CD4-positive, alpha-beta T cell treated with Interleukin-4 for 1 hour (primary cell): ENCODE measurements around the gene GLB1L2.

Source experiments
- DNase-seq, 2 donors: peaks; one replicate each; pipeline ENCODE4 v3.0.0-alpha.2; 2020 to 2022

Gene GLB1L2

DNA sequence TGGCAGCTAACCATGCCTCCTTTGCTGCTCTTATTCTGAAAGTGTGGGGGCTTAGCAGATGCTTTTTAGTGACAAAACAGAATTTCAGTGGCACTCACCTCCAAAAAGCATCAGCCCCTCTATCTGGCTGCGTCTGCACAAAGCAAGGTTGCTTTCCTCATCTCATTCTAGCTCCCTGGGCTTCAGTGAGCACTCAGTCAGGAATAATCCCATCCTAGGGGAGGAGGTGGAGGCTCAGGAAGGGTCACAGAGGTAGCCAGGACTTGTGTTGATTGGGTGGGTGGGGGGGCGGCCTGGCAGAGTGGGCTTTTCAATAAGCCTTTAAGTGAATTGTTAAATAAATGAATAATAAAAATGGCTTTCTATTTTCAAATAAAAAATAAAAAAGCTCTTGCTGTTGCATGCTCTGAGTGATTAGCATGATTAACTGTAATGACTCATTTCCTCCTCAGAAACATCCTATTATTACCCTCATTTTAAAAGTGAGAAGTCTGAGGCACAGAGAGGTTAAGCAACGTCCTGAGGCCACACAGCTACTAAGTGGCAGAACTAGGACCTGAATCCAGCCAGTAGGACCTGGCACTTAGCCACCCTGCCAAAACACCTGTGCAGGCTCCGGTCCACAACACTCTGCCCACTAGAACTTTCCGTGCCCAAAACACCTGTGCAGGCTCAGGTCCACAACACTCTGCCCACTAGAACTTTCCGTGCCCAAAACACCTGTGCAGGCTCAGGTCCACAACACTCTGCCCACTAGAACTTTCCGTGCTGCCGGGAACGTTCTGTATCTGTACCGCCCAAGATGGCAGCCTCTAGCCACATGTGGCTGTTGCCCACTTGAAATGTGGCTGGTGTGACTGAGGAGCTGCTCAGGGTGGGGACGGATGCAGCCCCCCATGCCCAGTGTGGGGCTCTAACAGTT, 74.7 kb downstream of the GLB1L2 start:
- peak in 1 of 2 donors; percentile 20 for DNase-seq

DNA sequence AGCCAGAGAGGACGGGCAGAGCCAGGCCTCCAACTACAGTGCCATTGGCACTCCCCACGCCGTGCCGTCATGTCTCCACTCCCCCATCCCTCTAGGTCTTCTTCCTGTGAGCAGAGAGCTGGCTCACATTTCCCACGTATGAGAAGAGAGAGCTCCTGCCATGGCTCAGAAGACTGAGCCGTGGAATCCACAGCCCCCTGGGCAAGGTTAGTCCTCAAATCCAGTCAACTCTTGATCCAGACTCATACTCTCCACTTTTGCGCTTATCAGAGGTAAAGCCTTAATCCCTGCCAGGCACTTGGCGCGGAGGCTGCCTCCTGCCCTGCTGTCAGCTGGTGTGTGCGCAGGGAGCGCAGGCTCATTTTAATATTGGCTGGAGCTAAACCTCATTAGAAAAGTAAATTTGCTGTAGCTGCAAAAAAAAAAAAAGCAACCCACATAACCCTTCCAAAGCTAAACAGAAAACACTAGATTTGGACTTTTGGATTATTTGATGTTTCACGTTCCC, 75.6 kb downstream of the GLB1L2 start:
- no peak for DNase-seq

DNA sequence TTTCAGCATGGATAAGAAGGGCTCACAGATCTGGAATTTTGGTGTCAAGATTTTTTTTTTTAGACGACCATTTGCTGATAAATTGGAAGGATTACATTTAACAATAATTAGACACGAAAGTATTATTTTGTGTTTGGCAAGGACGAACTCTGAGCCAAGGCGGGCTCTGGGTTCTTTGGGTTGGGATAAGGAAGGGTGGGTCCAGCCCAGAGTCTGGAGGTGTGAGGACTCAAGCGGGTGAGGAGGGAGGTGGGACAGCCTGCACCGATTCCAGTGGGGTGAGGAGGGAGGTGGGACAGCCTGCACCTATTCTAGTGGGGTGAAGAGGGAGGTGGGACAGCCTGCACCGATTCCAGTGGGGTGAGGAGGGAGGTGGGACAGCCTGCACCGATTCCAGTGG, 76.1 kb downstream of the GLB1L2 start:
- DNase-seq: no peak

DNA sequence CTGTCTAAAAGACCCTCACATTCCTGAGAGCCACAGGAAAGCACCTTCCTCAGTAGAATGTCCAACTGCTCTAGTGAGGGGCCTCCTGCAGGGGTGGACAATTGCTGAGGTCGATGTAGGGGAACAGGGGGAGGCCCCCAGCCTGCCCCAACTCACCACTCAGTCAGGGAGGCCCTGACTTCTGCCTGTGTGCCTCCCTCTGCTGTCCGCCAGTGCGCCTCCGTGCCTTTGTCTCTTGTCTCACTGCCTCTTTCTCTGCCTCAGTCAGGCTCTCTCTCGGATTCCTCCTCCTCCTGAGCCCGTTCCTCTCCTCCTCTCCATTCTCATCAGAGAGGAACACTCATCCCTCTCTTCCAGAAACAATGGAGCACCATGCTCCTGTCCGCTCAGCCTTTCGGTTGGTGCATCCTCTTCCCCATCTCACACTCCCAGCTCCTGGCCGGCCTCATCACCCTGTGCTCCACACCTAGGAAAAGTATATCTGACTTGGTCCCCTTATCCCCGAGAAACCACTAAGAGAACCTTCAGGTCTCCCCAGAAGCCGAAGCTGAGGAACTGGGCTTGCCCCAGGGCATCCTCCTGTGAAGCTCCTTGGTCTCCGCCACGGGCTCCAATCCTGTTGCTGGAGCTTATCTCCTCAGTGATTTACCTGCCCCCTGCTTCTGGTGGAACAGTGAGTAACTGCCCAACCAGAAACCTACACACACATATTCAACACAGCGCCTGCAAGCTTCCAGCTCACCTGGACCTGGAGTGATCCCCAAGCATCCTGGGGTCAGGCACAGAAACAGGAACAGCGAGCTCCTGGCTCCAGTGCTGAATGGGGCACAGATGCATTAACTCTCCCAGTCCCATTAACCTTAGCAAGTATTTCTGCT, 78.0 kb downstream of the GLB1L2 start:
- no peak for DNase-seq

DNA sequence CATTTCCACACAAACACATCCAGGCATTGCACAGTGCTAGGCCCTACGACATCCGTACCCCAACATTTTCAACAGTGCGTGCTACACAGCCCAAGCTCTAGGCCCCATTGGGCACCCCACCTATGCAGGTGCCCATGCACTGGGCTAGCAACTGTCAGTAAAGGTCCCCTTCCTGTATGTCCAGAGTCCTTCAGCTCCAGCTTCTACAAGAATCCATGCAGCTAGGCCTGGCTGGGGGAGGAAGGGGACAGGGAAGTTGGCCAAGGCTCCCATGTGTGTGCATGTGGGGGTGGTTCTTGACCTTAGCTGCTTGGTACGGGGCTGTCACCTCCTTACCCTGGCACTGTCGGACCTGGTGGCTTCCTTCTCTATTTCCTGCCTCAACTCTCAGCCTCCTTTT, 79.0 kb downstream of the GLB1L2 start:
- DNase-seq: no peak

DNA sequence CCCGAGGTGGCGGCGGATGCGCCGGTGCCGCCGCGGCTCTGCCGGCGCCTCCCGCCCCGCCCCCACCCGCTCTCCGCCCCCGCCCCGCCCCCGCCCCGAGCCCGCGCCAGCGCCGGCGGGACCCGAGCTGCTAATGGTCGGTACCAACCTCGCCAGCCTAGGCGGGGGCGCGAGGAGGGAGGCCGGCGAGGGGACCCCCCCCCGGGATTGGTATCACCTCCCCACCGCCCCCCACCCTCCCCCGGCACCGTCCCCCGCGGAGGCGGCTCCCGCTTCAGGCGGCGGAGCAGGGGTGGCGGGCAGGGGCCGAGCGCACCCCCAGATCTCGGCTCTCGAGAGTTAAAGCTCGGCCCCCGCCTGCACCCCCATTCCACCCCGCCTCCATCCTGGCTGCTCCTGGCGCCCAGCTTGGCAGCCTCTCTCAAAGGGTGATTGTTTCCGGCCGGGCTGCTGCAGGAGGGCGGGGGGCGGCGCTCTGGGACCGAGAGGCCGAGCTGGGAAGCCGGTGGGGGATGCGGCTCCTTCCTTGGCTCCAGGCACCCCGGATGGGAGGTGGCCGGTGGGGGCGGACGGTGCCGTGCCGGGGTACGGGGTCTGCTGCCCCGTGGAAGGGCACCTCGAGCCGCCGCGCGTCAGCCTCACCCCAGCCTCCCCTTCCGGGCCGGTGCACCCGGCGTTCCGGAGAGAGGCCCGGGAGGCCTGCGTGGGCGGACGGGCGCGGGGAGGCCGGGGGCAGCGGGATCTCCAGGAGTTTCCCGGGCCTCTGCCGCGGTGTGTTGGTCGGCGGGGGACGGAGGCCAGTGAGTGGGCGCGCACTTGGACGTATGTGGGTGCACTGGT, 80.6 kb downstream of the GLB1L2 start, which contains the start of gene B3GAT1:
TSS of gene B3GAT1 (minus strand) at position 40 of the 840 bp plus-strand sequence. CDS start 24,583 bp downstream, outside the sequence.
- DNase-seq: peak in 1 of 2 donors; percentile 15

DNA sequence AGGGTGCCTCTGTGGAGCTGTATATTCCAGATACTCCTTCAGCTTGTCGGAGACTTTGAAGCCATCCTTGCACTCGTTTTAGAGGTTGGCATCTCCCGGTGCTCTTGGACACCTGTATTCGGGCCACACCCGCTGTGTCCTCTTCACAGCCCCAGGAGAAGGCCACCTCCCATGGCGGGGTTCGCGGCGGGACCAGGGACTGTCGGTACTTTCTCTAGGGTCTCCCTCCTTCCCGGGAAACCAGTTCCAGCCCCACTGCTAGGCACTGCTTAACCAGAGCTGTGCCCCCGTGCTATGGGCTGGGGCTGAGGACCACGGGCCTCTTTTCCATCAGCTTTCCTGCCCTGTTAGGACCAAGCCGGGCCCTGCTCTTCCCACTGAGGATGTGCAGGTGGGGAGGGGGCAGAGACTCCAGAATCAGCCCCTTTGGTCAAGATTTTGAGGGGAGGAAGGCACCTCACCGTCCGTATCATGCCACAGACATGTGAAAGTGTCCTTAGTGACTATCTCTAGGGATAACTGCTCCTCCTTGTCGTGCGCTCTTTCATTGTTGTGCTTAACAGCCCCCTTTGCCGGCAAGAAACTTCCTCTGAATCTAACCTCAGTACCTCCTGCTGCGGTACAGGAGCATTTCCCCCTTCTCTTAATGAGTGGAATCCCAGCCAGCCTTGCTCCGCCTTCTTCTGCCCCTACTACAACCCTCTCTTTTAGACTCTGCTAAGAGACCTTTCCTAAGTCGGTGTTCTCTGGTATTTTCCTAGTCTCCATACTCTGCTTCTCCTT, 81.4 kb downstream of the GLB1L2 start:
- no peak for DNase-seq

DNA sequence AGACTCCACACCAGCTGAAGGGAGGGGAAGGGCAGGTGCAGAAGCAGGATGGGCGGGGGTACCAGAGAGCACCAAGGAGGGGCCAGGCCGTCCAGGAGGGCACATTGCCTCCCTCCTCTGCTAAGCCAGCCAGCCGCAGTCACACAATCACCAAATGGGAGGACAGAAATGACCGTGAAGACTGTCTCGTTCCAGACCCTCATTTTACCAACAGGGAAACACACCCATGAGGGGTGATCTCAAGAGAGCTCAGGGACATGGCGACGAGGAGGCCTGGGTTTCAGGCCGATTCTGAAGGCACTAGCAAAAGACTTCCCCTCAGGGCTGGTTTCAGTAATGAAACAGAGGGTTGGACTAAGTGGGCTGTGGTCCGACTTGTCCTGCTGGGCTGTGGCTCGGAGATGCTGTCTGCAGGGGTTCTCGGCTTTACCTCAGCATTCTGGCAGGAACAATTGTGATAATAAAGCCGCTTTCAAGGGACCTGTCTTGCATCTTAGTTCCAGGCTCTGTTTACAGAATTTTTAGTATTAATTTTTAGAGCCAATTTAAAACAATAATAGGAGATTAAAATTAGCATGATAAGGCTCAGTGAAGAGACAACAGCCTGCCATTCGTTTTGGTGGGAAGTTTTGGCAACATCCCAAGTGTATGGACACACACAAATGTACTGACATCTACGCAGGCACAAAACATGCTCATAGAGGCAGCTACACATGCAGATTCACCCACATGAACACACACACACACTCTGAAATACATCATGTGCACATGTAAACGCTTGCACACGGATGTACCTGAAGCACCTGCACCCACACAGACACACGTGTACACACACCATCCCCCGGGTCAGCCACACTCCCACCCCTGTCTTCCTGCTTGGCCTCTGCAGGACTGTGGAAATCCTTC, 82.3 kb downstream of the GLB1L2 start:
- DNase-seq: no peak

DNA sequence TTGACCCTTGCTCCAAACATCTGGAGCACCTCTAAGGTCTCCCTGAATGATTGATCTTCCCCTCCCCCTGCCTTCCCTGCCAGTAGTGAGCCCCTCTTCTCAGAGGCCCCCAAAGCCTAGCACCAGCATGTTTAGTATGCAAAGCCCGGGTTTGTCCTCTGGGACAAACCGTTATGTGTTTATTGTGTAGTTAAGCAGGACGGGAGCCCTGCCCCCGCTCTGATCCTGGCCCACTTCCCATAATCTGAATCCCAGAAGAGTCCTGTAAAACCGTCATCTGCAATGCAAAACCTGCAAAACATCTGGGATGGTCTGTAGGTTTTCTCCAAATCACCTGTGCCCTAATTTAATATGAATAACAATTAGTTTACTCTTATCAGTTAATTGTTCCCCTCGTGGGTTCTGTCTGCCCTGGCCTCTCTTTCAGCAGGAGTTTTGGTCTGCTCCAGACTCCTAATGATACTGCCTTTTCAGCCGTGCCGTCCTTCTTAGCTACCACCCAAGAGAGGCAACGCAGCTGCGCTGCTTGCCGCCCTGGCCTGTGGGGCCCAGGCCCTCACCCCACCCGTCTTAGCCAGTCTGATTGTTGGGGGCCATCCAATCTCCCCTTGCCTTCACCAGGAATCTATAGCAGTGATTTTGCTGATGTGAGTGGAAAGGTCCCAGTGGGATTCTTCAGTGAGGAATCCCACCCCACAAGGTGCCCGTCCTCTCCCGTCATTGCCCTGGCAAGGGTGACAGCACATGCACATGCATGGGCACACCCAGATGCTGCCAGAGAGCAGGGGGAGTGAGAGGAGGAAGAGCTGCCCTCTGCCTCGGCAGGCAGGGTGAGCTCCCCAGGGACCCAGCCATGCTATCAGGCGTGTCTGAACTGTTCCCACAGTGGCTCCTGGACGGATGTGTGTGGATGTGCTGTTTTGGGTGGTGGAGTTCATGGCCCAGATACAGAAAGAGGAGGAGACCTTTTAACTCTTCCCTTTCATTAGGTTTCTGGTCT, 83.3 kb downstream of the GLB1L2 start:
- DNase-seq: no peak

DNA sequence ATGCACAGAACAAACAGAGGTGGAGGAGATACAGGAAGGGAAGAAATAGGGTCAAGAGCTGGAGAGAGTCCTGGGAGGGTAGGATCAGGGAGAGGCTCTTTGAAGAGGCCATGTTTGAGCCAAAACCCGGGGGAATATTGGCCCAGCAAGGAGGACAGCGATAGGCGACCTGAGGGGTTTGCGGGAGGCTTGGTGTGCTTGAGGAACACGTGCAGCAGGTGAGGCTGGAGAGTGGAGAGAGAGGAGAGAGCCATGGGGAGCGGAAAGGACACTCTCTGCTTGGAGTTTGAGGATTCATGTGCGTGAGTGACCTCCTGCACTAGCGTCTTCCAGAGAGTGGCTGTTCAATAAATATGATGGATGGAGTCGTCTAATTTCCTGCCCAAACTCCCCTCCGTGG, 84.9 kb downstream of the GLB1L2 start:
- no peak for DNase-seq

DNA sequence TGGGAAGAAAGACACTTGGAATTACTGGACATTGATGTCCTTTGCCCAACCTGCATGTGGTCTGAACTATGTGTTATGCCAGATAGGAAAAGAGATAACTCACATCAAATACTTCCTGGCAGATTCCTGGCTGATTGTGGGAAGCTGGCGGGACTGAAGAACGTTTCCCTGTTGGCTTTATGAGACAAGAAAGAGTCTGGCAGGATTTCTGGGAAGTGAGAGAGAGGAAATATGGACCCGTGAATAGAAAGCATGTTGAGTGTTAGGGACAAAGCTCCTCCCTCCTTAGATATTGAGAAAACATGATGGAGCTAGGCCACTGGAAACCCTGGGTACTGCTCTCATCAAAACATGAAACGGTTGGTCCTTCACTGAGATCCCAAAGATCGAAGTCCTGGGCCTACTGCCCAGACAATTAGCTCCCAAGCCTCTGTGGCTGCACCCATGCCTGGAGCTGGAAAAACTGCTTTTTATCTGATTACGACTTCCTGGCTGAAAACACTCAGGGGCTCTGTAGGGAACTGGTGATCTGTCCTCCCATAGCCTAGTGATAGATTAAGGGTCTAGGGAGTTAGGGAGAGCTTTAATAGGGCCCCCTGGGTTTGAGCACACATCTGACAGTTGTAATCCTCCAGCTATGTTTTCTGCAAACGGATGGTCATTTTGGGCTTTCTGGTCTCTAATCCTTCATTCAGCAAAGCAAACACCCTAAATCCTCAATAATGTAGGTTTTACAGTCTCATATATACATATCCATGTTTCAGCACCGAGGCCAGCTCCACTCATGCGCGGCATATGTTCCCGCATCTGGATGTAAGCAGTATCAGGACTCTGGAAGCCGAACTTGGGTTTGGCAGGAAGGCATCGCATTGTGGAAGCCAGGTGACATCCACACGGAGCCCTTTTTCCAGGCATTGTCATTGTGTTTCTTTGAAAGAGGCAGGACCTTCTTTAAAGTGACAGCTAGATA, 86.4 kb downstream of the GLB1L2 start:
- no peak for DNase-seq

DNA sequence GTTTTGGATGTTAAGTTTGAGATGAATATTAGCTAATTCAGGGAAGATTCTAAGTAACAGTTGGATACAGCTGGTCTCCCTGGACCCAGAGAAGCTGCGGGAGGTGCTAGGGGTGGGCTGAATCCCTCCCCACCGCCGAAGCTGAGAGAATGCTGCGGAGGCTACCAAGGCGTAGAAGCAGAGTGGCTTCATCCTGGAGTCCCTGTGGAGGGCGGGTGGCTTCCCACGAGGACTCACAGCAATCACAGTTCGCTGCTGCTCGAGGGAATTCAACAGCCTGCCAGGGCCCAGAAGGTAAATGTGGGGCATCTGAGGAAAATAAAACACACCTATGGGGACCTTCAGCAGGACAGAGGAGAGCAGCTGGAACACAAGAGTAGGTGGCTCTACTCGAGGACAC, 91.3 kb downstream of the GLB1L2 start:
- no peak for DNase-seq

DNA sequence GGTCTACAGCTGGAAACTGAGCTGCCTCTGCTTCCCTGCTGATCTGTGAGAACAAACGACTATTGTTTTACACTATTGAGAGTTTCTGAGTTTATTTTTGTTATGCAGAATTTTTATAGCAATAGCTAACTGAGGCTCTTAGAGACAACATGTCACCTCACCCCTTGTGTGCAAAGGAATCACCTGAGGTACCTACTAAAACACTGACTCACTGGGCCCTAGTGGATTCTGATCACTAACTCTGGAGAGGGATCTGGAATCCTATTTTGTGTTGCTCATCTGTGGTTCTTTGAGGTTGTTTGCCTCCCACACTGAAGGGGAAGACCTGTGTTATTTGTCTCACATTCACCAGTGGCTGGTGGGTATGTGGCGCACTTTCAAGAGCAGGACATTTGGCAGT, 93.6 kb downstream of the GLB1L2 start:
- DNase-seq: no peak
